ENCODE data around the gene LRRK1.

The LRRK1 gene

DNA sequence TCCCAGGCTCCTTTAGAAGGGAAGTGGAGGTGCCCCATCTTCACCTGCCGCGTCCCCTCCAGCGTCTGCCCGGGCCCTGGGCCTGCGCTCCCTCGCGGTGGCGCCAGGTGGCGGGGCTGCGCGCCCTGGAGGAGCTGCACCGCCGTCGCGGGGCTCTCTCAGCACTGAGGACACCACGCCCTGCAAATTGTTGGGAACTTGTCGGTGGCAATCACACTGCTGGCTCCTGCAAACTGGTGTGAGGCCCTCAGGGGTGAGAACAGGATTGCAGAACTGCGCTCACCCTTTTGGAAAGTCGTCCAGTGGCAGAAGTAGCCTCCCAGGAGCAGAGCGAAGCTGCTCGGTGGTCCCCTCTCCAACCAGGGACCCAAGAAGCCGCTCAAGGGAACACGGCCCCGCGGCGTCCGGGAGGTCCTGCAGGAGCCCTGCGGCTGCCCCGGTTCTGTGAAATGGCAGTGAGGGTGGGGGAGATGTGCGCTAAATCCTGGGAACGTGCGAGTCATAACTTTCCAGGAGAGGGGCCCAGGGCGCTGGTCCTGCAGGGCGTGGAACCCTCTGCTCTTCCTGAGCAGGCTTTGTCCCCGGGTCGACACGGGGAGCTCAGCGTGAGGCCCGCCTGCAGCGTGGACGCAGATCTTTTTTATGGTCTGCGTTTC lies 995 bp upstream of the LRRK1 start:
- peak overlapping the region; percentile 85 for H3K27ac ChIP-seq
- ChIA-PET POLR2A (ENCODE audit: low non-redundant PET) (interaction anchor here (0.6 to 0.7 kb wide), 2 partner anchors 40 to 88 kb away, joined by 3 to 11 read pairs; no protein-coding TSS in a partner anchor), CTCF (interaction anchor here (0.6 to 7.4 kb wide), 15 partner anchors 9 to 372 kb away, joined by 3 to 161 read pairs (median 4); no protein-coding TSS in a partner anchor)
- TF ChIP-seq, protein P1, sequence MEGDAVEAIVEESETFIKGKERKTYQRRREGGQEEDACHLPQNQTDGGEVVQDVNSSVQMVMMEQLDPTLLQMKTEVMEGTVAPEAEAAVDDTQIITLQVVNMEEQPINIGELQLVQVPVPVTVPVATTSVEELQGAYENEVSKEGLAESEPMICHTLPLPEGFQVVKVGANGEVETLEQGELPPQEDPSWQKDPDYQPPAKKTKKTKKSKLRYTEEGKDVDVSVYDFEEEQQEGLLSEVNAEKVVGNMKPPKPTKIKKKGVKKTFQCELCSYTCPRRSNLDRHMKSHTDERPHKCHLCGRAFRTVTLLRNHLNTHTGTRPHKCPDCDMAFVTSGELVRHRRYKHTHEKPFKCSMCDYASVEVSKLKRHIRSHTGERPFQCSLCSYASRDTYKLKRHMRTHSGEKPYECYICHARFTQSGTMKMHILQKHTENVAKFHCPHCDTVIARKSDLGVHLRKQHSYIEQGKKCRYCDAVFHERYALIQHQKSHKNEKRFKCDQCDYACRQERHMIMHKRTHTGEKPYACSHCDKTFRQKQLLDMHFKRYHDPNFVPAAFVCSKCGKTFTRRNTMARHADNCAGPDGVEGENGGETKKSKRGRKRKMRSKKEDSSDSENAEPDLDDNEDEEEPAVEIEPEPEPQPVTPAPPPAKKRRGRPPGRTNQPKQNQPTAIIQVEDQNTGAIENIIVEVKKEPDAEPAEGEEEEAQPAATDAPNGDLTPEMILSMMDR (conservative IDR thresholded peaks at IDR 0.05; ENCODE audit: low read depth) = peak; percentile 99
- peak; percentile 91 for DNase-seq (ENCODE audit: low spot score)

DNA sequence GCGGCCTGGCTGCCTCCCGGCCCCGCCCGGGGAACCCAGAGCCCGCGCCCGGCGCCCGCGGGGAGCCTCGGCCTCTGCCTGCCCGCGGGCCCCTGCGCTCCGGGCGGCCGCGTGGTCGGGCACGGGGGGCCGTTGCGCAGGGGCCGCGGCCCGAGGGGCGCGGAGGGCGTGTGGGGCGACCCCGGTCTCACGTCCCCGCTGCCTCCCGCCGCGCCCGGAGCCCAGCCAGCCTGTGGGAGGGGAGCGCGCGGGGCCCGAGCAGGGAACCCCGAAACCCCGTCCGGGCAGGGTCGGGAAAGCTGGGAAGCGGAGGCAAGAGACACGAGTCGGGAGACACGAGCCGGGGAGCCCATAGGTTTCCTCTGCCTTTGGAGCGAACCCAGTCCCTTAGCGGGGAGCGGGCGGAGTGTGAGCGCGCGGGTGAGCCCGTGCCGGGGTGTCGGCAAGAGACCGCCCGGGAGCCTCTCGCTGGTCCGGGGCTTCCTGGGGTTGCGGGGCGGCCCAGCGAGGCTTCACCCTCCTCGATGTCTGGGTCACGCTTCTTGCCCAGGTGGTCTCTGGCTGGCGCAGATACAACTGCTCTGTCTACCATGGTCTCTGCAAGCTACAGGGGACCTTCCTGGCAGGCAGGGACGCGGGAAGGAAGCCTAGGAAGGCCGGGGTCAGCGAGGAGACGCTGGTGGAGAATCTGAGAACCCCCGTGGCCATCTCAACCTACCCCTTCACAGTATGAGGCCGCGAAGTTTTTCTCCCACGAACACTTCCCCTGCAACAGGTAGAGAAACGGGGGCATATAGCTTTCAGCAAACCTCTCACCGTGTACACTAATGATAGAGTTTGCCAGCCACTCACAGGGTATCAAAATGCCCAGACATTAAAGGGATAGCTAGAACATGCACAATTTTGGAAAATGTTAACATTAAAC lies 586 bp downstream of the LRRK1 start:
- TF ChIP-seq, protein P1 (conservative IDR thresholded peaks at IDR 0.05; ENCODE audit: low read depth) = no peak; the same call in 1 of the 2 replicates

DNA sequence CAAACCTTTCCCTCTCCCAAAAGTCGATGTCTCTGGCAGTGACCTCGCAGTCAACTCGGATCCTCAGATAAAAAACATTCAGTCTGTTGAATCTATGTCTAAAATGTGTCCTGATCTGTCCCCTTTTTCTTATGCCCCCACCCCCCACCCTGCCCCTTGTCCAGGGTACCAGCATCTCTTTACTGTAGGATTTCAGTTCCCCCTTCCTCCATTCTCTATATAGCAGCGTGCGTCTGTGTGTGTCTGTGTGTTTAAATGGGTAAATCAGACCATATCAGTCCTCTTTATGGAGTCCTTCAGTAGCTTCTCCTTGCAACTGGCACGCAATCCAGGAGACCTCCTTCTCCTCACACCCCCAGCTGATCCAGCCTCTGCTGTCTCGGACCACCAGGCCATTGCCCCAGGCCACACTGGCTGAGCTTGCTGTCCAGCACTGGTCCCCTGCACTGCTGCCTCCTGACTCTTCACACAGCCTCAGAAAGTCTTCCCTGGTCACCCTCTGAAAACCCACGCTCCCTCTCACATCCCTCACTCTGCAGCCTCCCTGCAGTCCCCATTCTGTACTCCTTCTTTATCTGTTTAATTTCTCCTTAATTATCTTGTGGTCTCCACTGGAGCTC lies 1.5 kb downstream of the LRRK1 start:
- TF ChIP-seq, protein P1 (conservative IDR thresholded peaks at IDR 0.05; ENCODE audit: low read depth) = no peak

More for the DNA sequence above, 586 bp downstream of the LRRK1 start:
- ChIA-PET CTCF (interaction anchor here (1.1 to 7.4 kb wide), 2 partner anchors 22 to 86 kb away, joined by 3 to 161 read pairs; no protein-coding TSS in a partner anchor), POLR2A (ENCODE audit: low non-redundant PET) (no interaction called here)
- peak; percentile 73 for DNase-seq (ENCODE audit: low spot score)
- peak overlapping the region; percentile 85 for H3K27ac ChIP-seq

DNA sequence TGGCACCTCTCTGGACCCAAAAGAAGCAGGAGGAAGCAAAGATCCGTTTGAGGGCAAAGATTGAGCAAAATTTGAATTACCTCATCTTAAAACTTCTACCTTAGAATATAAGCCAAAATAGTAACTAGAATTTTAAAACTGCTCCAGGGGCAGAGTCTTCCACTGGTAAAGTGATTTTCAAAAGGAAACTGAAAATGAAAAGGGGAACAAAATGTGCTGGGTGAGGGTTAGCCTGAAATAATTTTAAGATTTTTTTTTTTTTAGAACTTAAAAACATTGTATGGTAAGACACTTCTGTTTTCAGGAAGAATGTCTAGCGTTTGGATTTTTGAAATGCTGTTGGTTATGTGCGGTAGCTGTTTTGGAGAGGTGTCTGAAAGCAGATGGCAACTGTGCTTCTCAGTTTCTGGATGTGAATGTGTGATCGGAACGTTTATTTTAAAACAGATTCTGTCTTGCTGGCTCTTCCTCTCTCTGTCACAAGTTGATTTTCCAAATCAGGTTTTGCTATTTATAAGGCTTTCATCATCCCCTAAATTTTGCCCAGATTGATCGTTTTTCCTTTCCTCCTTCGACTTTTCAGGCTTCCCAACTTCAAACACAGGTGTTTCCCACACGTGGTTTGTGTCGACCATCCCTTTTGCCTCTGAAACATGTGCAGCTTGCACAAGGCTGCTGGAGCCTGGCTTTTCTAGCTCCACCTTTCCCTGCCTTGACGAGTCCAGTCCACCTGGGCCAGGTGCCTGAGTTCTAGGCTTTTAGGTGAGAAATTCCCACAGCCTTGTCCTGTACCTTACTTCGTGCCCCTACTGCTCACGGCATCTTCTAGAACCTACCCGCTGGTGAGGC lies 3.3 kb downstream of the LRRK1 start:
- TF ChIP-seq, protein P1 (conservative IDR thresholded peaks at IDR 0.05; ENCODE audit: low read depth) = no peak
- ChIA-PET POLR2A (ENCODE audit: low non-redundant PET) (no interaction called here), CTCF (interaction anchor here (0.6 kb wide), 1 partner anchor 49 kb away, joined by 3 read pairs; no protein-coding TSS in a partner anchor)
- 0 out of 2 replicates have a peak overlapping the region, but pooled peaks have one; percentile 8 for H3K27ac ChIP-seq
- DNase-seq (ENCODE audit: low spot score) = no peak

More for the DNA sequence above, 1.5 kb downstream of the LRRK1 start:
- H3K27ac ChIP-seq = no peak overlapping the region
- no peak for DNase-seq (ENCODE audit: low spot score)
- ChIA-PET CTCF (interaction anchor here (7.4 kb wide), 1 partner anchor 86 kb away, joined by 161 read pairs; no protein-coding TSS in a partner anchor), POLR2A (ENCODE audit: low non-redundant PET) (no interaction called here)

DNA sequence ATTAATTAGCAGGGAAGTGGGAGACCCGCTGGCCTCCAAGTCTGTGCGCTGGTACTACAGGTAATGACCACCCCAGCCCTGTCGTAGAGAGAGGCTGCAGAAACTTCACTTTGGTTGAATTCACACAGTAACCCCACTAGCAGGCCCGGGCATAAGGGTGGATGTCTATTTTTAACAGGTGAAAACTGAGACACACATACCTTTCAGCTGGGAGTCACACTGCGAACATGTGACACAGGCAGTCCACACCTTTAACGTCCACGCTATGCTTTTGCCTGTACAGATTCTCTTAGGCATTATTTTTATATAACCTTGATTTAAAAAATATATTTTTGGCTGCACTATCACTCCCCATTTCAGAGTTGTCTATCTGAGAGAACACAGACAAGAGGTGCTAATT lies 3.9 kb downstream of the LRRK1 start:
- CTCF ChIA-PET = no interaction called here

More for the DNA sequence above, 3.9 kb downstream of the LRRK1 start:
- H3K27ac ChIP-seq = 0 out of 2 replicates have a peak overlapping the region, but pooled peaks have one; percentile 8
- POLR2A ChIA-PET (ENCODE audit: low non-redundant PET) = no interaction called here
- DNase-seq (ENCODE audit: low spot score) = no peak
- TF ChIP-seq, protein P1 (conservative IDR thresholded peaks at IDR 0.05; ENCODE audit: low read depth) = no peak
